LNCaP clone FGC (cell line): Measurements from ENCODE around the gene NSMF.

ENCODE experiments used
- DNase-seq: peaks from one replicate; pipeline ENCODE4 v3.0.0-alpha.2; 2011; ENCODE audit warnings: low read depth
- H3K4me3 ChIP-seq: 2 replicates; pipeline ENCODE4 v1.5.1; 2011; ENCODE audit warnings: mild to moderate bottlenecking, low read depth, low read length, control low read depth
- TF ChIP-seq, protein P1 (sequence below): IDR thresholded peaks from 2 replicates; pipeline ENCODE4 v1.5.1; 2012; ENCODE audit warnings: mild to moderate bottlenecking; ENCODE audit not compliant: control insufficient read depth, insufficient read depth; ENCODE audit errors: extremely low read depth

NSMF gene

GRCh38 chr9:137429974-137430722 lies 29.0 kb downstream of the NSMF start:
- TF ChIP-seq, protein P1, sequence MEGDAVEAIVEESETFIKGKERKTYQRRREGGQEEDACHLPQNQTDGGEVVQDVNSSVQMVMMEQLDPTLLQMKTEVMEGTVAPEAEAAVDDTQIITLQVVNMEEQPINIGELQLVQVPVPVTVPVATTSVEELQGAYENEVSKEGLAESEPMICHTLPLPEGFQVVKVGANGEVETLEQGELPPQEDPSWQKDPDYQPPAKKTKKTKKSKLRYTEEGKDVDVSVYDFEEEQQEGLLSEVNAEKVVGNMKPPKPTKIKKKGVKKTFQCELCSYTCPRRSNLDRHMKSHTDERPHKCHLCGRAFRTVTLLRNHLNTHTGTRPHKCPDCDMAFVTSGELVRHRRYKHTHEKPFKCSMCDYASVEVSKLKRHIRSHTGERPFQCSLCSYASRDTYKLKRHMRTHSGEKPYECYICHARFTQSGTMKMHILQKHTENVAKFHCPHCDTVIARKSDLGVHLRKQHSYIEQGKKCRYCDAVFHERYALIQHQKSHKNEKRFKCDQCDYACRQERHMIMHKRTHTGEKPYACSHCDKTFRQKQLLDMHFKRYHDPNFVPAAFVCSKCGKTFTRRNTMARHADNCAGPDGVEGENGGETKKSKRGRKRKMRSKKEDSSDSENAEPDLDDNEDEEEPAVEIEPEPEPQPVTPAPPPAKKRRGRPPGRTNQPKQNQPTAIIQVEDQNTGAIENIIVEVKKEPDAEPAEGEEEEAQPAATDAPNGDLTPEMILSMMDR, result no peak
- H3K4me3 ChIP-seq, result peak overlapping the region; percentile 35; the same call in 1 of the 2 replicates
- DNase-seq, result no peak

GRCh38 chr9:137429546-137429890 lies 29.6 kb downstream of the NSMF start:
- DNase-seq, result no peak
- TF ChIP-seq, protein P1, result no peak

DNA sequence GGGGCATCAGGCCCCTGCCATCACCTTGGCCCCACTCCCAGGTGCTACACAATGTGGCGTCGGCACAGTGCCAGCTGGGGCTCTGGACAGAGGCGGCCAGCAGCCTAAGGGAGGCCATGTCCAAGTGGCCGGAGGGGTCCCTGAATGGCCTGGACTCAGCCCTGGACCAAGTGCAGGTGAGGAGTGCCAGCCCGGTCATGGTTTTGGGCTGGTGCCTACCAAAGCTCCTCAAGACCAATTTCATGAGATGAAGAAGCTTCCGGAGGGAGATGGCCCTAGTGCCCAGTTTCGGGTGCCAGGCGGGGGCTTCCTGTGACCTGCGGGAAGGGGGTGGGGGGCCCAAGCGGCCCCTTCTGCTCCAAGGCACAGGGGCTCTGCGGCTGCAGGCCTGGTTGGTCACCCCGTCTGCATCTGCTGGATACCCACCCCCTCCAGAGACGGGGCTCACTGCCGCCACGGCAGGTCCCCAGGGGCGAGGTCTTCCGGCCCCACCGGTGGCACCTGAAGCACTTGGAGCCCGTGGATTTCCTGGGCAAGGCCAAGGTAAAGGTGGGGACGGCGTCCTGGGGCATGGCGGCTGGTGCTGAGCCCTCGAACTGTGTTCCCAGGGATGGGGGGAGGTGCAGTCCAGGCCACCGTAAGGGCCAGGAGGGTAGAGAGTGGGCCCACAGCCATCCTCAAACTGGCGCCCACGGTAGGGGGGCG lies 30.1 kb downstream of the NSMF start:
- no peak for DNase-seq
- TF ChIP-seq, protein P1, result no peak
- H3K4me3 ChIP-seq, result no peak overlapping the region

More at GRCh38 chr9:137429546-137429890, 29.6 kb downstream of the NSMF start:
- no peak overlapping the region for H3K4me3 ChIP-seq

- H3K4me3 ChIP-seq, result no peak overlapping the region
- no peak for DNase-seq
- TF ChIP-seq, protein P1, result no peak
Measured at GRCh38 chr9:137428311-137428630, 30.9 kb downstream of the NSMF start.

DNA sequence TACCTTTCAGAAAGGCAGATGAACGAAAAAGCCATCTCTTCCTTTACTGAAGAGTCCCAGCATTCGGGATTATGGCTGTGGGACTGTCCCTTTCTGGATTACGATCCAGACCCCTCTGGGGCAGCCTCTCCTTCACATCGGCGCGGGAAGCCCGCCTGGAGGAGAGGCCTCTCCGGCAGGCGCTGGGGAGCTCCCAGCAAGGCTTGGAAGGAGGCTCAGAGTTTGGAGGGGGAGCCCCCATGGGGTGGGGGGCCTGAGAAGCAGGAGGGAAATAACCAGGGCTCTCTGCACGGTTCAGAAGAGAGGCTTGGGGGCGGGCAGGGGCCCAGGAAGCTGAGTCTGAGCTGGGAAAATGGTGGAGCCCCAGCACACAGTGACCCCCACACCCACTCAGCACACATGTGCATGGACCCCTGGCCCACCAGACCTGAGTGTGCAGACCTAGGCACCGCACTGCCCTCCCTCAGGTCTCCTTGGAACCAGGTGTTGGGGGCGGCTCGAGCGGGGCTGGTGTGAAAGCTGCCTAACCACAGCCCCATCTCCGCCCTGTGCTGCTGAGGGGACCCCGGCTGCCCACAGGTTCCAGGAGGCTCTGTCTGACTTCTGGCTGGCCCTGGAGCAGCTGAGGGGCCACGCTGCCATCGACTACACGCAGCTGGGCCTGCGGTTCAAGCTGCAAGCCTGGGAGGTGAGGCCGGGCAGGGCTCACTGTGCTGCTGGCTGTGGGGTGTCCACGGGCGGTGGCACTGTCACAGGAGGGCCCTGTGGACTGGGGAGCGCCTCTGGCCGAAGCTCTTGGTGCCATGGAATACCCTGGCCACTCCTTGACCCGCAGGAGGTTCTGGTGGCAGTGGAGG lies 31.5 kb downstream of the NSMF start:
- no peak overlapping the region for H3K4me3 ChIP-seq
- DNase-seq, result no peak
- TF ChIP-seq, protein P1, result no peak

GRCh38 chr9:137426018-137426681 lies 33.0 kb downstream of the NSMF start:
- TF ChIP-seq, protein P1, result no peak
- DNase-seq, result no peak
- no peak overlapping the region for H3K4me3 ChIP-seq
